OCI-LY1 (cell line): ENCODE data around the gene HNRNPLL.

ENCODE experiments used
- EZH2 ChIP-seq: fragments of 200-600 bp; sonication (generic), shearing (Covaris generic); IDR thresholded peaks from 2 replicates; pipeline ENCODE4 v1.8.0; 2017; ENCODE audit warnings: borderline replicate concordance, mixed run types, mild to moderate bottlenecking, antibody characterized with exemption, low read length, moderate library complexity, mixed read lengths
- TF ChIP-seq, protein P1 (sequence below): fragments of 200-600 bp; sonication (generic), shearing (Covaris generic); IDR thresholded peaks from 2 replicates; pipeline ENCODE4 v1.5.1; 2017; ENCODE audit warnings: mild to moderate bottlenecking, antibody characterized with exemption, low read length, moderate library complexity, mixed read lengths

DNA sequence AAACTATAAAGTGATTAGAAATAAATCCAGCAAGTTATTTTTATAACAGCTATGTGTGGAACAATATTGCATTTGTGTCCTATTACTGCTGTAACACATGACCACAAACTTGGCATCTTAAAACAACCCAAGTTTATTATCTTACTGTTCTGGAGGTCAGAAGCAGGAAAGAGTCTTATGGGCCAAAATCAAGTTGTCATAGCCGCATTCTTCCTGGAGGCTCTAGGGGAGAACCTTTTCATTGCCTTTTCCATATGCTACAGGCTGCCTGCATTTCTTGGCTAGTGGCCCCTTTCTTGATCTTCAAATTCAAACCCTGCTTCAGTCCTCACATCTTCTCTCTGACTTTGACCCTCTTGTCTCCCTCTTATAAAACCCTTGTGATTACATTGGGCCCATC lies 27.0 kb upstream of the HNRNPLL start:
- TF ChIP-seq, protein P1, sequence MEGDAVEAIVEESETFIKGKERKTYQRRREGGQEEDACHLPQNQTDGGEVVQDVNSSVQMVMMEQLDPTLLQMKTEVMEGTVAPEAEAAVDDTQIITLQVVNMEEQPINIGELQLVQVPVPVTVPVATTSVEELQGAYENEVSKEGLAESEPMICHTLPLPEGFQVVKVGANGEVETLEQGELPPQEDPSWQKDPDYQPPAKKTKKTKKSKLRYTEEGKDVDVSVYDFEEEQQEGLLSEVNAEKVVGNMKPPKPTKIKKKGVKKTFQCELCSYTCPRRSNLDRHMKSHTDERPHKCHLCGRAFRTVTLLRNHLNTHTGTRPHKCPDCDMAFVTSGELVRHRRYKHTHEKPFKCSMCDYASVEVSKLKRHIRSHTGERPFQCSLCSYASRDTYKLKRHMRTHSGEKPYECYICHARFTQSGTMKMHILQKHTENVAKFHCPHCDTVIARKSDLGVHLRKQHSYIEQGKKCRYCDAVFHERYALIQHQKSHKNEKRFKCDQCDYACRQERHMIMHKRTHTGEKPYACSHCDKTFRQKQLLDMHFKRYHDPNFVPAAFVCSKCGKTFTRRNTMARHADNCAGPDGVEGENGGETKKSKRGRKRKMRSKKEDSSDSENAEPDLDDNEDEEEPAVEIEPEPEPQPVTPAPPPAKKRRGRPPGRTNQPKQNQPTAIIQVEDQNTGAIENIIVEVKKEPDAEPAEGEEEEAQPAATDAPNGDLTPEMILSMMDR, result no peak
- TF ChIP-seq EZH2, result no peak
